Calu3 (cell line): ENCODE measurements around the gene SH3PXD2B. TPM values are rescaled to one million over a fixed set of nuclear protein-coding genes. Genes with fewer than 3 reads are reported as not detected.

Source experiments
- BruUV-seq: library from RNA; stranded (reverse); fragments of 400-500 nt; replicated peaks from 2 replicates; lab custom pipeline; 2021; lab: Mats Ljungman, UMichigan
- CTCF ChIA-PET: fragments of 300-600 bp; sonication (Branson Sonifier 250); formaldehyde crosslinking; loops from one replicate; lab custom pipeline; 2022; ENCODE audit warnings: antibody characterized with exemption; lab: Charles Lee
- DNase-seq: peaks from one replicate; pipeline ENCODE4 v3.0.0; 2022
- H3K27ac Mint-ChIP-seq: one replicate; pipeline ENCODE4 v1.8.0; 2022; ENCODE audit warnings: mixed read lengths; ENCODE audit not compliant: unreplicated experiment
- H3K27me3 Mint-ChIP-seq: one replicate; pipeline ENCODE4 v1.8.0; 2022; ENCODE audit warnings: mixed read lengths; ENCODE audit not compliant: unreplicated experiment
- H3K36me3 Mint-ChIP-seq: one replicate; pipeline ENCODE4 v1.8.0; 2022; ENCODE audit warnings: mild to moderate bottlenecking, moderate library complexity, mixed read lengths; ENCODE audit not compliant: insufficient read depth, unreplicated experiment
- H3K4me1 Mint-ChIP-seq: one replicate; pipeline ENCODE4 v1.8.0; 2022; ENCODE audit warnings: mild to moderate bottlenecking, low read depth, mixed read lengths; ENCODE audit not compliant: unreplicated experiment
- H3K4me3 Mint-ChIP-seq: one replicate; pipeline ENCODE4 v1.8.0; 2022; ENCODE audit warnings: mild to moderate bottlenecking, low read depth, moderate library complexity, mixed read lengths; ENCODE audit not compliant: unreplicated experiment
- H3K9me3 Mint-ChIP-seq: one replicate; pipeline ENCODE4 v1.8.0; 2022; ENCODE audit warnings: low read depth, mixed read lengths; ENCODE audit not compliant: unreplicated experiment
- CTCF ChIP-seq: fragments of 200-600 bp; IDR thresholded peaks from one replicate; pipeline ENCODE4 v1.8.0; 2022; ENCODE audit warnings: antibody characterized with exemption; ENCODE audit not compliant: unreplicated experiment
- intact Hi-C: fragments of 100-400 bp; cut with micrococcal nuclease; formaldehyde crosslinking; loops from one replicate; pipeline ENCODE4 v1.10.0; 2022; ENCODE audit not compliant: unreplicated experiment
- total RNA-seq: library from RNA; stranded (reverse); gene quantifications from 2 replicates; pipeline ENCODE4 v1.2.3, GENCODE V29; 2022

The SH3PXD2B gene
- total RNA-seq, 1 experiment from 2014 or later, result 25.6 TPM

GRCh38 chr5:172276214-172276613 lies 178.1 kb downstream of the SH3PXD2B start:
- Mint-ChIP-seq H3K4me3 (no peak overlapping the region), H3K27me3 (no peaks in the 10 kb centered on the region), H3K4me1 (peaks cover 21% of the 10 kb centered on the region), H3K9me3 (no peaks in the 10 kb centered on the region), H3K27ac (no peak overlapping the region), H3K36me3 (peaks cover 12% of the 10 kb centered on the region)
- no TSS peak for BruUV-seq
- DNase-seq, result no peak
- no peak for TF ChIP-seq CTCF
- intact Hi-C loops, result no loop called here
- CTCF ChIA-PET, result no interaction called here

Other genes with a start within 250 kb of the SH3PXD2B start
- gene UBTD2, start 170.8 kb downstream of the SH3PXD2B start, total RNA-seq, result 18.8 and 21.1 TPM in 2 replicates
- gene NEURL1B, start 186.7 kb upstream of the SH3PXD2B start, total RNA-seq, result 2.0 and 2.8 TPM in 2 replicates